Heart left ventricle (tissue), 13 donors: ENCODE measurements around the gene PTPRM.

Experiments
- CTCF ChIP-seq, 12 donors: fragments of 200-600 bp; sonication (generic) in 4 of 12; IDR thresholded peaks; one replicate each; pipeline versions ENCODE4 v1.5.0 to v1.8.0; 2018 to 2022; ENCODE audit warnings: antibody characterized with exemption in 12 of 12, mild to moderate bottlenecking in 5 of 12
- POLR2A ChIP-seq, 2 donors: fragments of 450-650 bp; IDR thresholded peaks; one replicate each; pipeline ENCODE4 v1.6.1; 2017; ENCODE audit warnings: antibody characterized with exemption in 2 of 2, mild to moderate bottlenecking in 2 of 2, moderate library complexity in 2 of 2
- donor health status: ischemic (EF 13 %, LVEDD 7.1; RV severe dilation, severe dysfunction).
- donor health status: DM: no; HTN: yes; CAD: no.
- donor health status: DM: no; HTN: no; CAD: no.
- donor health status: ischemic (EF 25% LVEDD 6.9; RV normal size, moderate dysfunction).
- donor health status: ischemic (EF 25% LVEDD 5.7; RV mildly dilated, moderate dysfunction).
- donor health status: ischemic (EF 35%, LVEDD 5.7; RV mildly dilated, moderate dysfunction).
- donor health status: nonischemic (EF 11% LVEDD 7.7; RV severe dilation, severe dysfunction).
- donor health status: DM: yes; HTN: yes; CAD: no.
- donor health status: PGD.
- donor health status: ischemic (EF 29% LVEDD 5.4; RV normal size, mild dysfunction).
- donor health status: nonischemic (EF 23%, LVEDD 6.1; RV moderate dilation, normal function).

GRCh38 chr18:7618891-7619442, 51.9 kb downstream of the PTPRM start:
- TF ChIP-seq POLR2A (IDR thresholded peaks at IDR 0.05) (no peak), CTCF (IDR thresholded peaks at IDR 0.05) (no peak)
